Endothelial cell of umbilical vein (primary cell): ENCODE measurements around the gene LOXHD1. TPM values are rescaled to one million over a fixed set of nuclear protein-coding genes. Genes with fewer than 3 reads are reported as not detected.

Source experiments
- BruUV-seq: library from RNA; stranded (reverse); fragments of 400-500 nt; replicated peaks from 2 replicates; lab custom pipeline; 2021; lab: Mats Ljungman, UMichigan
- CTCF ChIA-PET: fragments of 300-600, 350-600 bp; sonication (Branson Sonifier 250); formaldehyde crosslinking; loops from one replicate; lab custom pipeline; 2021; ENCODE audit warnings: antibody characterized with exemption, inconsistent platforms; lab: Charles Lee
- POLR2A ChIA-PET: fragments of 300-600, 350-600 bp; sonication (Branson Sonifier 250); formaldehyde crosslinking; loops from one replicate; lab custom pipeline; 2021; ENCODE audit warnings: antibody characterized with exemption, inconsistent platforms; lab: Charles Lee
- DNase-seq: peaks from one replicate; pipeline ENCODE4 v3.0.0-alpha.2; 2011; ENCODE audit warnings: low read depth, low spot score
- FAIRE-seq: peaks from 2 replicates; lab custom pipeline; 2011; peaks lifted over from hg19 to GRCh38; lab: Jason Lieb, UNC
- H2AFZ ChIP-seq: 2 replicates; pipeline ENCODE4 v1.6.0; 2012; ENCODE audit warnings: low read depth, low read length, control low read depth, inconsistent platforms
- H3K27ac ChIP-seq: 2 replicates; pipeline ENCODE4 v1.5.1; 2011; ENCODE audit warnings: low read depth, mild to moderate bottlenecking, control low read depth, low read length, moderate library complexity; ENCODE audit not compliant: insufficient read depth
- H3K27me3 ChIP-seq, 2 experiments: 2 replicates each; pipeline versions ENCODE4 v1.6.0 to v1.6.1; 2011; ENCODE audit warnings: low read length in 2 of 2, mixed read lengths in 1 of 2; ENCODE audit not compliant: control insufficient read depth in 2 of 2, insufficient read depth in 2 of 2
- H3K36me3 ChIP-seq, 2 experiments: 2 replicates in 1 of 2; 3 replicates in 1 of 2; pipeline ENCODE4 v1.5.1; 2011; ENCODE audit warnings: low read length in 2 of 2, mild to moderate bottlenecking in 1 of 2, moderate library complexity in 1 of 2; ENCODE audit not compliant: control insufficient read depth in 2 of 2, insufficient read depth in 2 of 2; ENCODE audit errors: extremely low read depth in 1 of 2
- H3K4me1 ChIP-seq: 3 replicates; pipeline ENCODE4 v1.5.1; 2011; ENCODE audit warnings: mild to moderate bottlenecking, low read length; ENCODE audit not compliant: control insufficient read depth, insufficient read depth; ENCODE audit errors: extremely low read depth
- H3K4me2 ChIP-seq: 2 replicates; pipeline ENCODE4 v1.6.1; 2011; ENCODE audit warnings: low read length, control low read depth, mixed read lengths; ENCODE audit not compliant: insufficient read depth
- H3K4me3 ChIP-seq, 3 experiments: fragments of 200-600 bp in 1 of 3; sonication (generic), shearing (Covaris generic) in 1 of 3; replicated peaks in 1 of 3; 2 replicates each; pipeline ENCODE4 v1.5.1; 2011 to 2016; ENCODE audit warnings: control low read depth in 3 of 3, low read length in 3 of 3, mild to moderate bottlenecking in 2 of 3, inconsistent platforms in 1 of 3, low read depth in 1 of 3, moderate library complexity in 1 of 3; ENCODE audit not compliant: insufficient read depth in 1 of 3
- H3K79me2 ChIP-seq: 2 replicates; pipeline ENCODE4 v1.6.0; 2012; ENCODE audit warnings: low read length, inconsistent platforms; ENCODE audit not compliant: control insufficient read depth, insufficient read depth
- H3K9ac ChIP-seq: replicated peaks from 2 replicates; pipeline ENCODE3; 2011; ENCODE audit warnings: low read length, control low read depth; ENCODE audit not compliant: insufficient read depth; ENCODE audit errors: extremely low read depth
- H3K9me1 ChIP-seq: replicated peaks from 3 replicates; pipeline ENCODE4 v1.6.0; 2011; ENCODE audit warnings: mild to moderate bottlenecking, low read length; ENCODE audit not compliant: control insufficient read depth, insufficient read depth; ENCODE audit errors: extremely low read depth
- H3K9me3 ChIP-seq: replicated peaks from 2 replicates; pipeline ENCODE4 v1.5.1; 2012; ENCODE audit warnings: low read length, inconsistent platforms; ENCODE audit not compliant: control insufficient read depth, insufficient read depth
- H4K20me1 ChIP-seq: replicated peaks from 2 replicates; pipeline ENCODE3; 2011; ENCODE audit warnings: mild to moderate bottlenecking, low read length; ENCODE audit not compliant: control insufficient read depth, insufficient read depth; ENCODE audit errors: extremely low read depth
- CTCF ChIP-seq, 2 donors: IDR thresholded peaks; 1 replicate in 1 of 2; 2 replicates in 1 of 2; pipeline ENCODE4 v1.5.1; 2011; ENCODE audit warnings: low read length in 2 of 2, mild to moderate bottlenecking in 2 of 2, moderate library complexity in 2 of 2, control low read depth in 1 of 2, inconsistent platforms in 1 of 2, low read depth in 1 of 2; ENCODE audit not compliant: insufficient read depth in 1 of 2; ENCODE audit errors: extremely low read depth in 1 of 2
- EZH2 ChIP-seq: IDR thresholded peaks from 2 replicates; pipeline ENCODE4 v1.6.1; 2012; ENCODE audit warnings: borderline replicate concordance, low read depth, mild to moderate bottlenecking, moderate library complexity, low read length, inconsistent platforms; ENCODE audit not compliant: severe bottlenecking
- GATA2 ChIP-seq: IDR thresholded peaks from 2 replicates; pipeline ENCODE4 v1.7.0; 2011; ENCODE audit warnings: low read depth, mild to moderate bottlenecking, moderate library complexity, mixed read lengths, low read length; ENCODE audit not compliant: insufficient read length, insufficient read depth
- JUN ChIP-seq: IDR thresholded peaks from 2 replicates; pipeline ENCODE4 v1.6.1; 2011; ENCODE audit warnings: borderline replicate concordance, low read depth; ENCODE audit not compliant: insufficient read length, insufficient read depth
- POLR2A ChIP-seq: IDR thresholded peaks from 2 replicates; pipeline ENCODE4 v1.6.1; 2012; ENCODE audit warnings: low read depth, mild to moderate bottlenecking, control low read depth, low read length
- dilution Hi-C: fragments of 300-500 bp; cut with MboI; formaldehyde crosslinking; loops from one replicate; pipeline ENCODE4 v1.15.0; 2019; ENCODE audit warnings: low sequenced_read_pairs; ENCODE audit not compliant: extremely low pct_ligation_motif_present
- intact Hi-C: fragments of 100-400 bp; cut with micrococcal nuclease; formaldehyde crosslinking; loops from one replicate; pipeline ENCODE4 v1.10.0; 2022
- polyA plus RNA-seq, 4 experiments: library from polyadenylated mRNA; depleted of rRNA in 3 of 4; stranded (reverse) in 3 of 4; unstranded in 1 of 4; fragments of >200 nt; gene quantifications; 2 replicates each; pipeline versions ENCODE4 v1.2.1 to v1.2.3, GENCODE V29; 2011 to 2012; ENCODE audit warnings: missing spikeins in 1 of 4
- total RNA-seq: library from RNA; stranded (reverse); gene quantifications from 2 replicates; pipeline ENCODE4 v1.2.3, GENCODE V29; 2021

Gene LOXHD1
- total and polyA plus RNA-seq, 2 donors (not counting 3 experiments of a cell fraction or from before 2014, with no cell fraction given) = not detected

GRCh38 chr18:46554406-46555080 is 102.5 kb downstream of the LOXHD1 start:
- dilution Hi-C loops = no loop called here
- no peaks in the 10 kb centered on the region for H3K36me3 ChIP-seq
- no TSS peak for BruUV-seq

More at GRCh38 chr18:46554406-46555080, 102.5 kb downstream of the LOXHD1 start:
- ChIA-PET POLR2A (no interaction called here), CTCF (interaction anchor here (0.6 to 3.4 kb wide), 3 partner anchors 69 to 103 kb away, joined by 3 to 50 read pairs (median 3); partner anchors contain the start of gene LOXHD1)
- no peak for FAIRE-seq
- Histone ChIP-seq H3K4me1 (no peaks in the 10 kb centered on the region), H3K9ac (no peak overlapping the region), H3K79me2 (no peaks in the 10 kb centered on the region), H4K20me1 (no peaks in the 10 kb centered on the region), H3K9me1 (no peaks in the 10 kb centered on the region), H3K9me3 (no peaks in the 10 kb centered on the region), H2AFZ (no peak overlapping the region), H3K4me2 (no peak overlapping the region), H3K27ac (no peak overlapping the region), H3K27me3 (no peaks in the 10 kb centered on the region), H3K4me3 (no peak overlapping the region)
- intact Hi-C loops = loop anchor here (1.0 kb wide), 1 partner anchor 104 kb away; no protein-coding TSS in a partner anchor
- DNase-seq = no peak
- no peak for TF ChIP-seq EZH2
- no peak for TF ChIP-seq POLR2A
- TF ChIP-seq CTCF (IDR thresholded peaks at IDR 0.05; ENCODE audit: extremely low read depth in 1 of 2, insufficient read depth in 1 of 2, low read depth in 1 of 2, low read length in 2 of 2) = no peak
- no peak for TF ChIP-seq JUN
- TF ChIP-seq GATA2 = no peak
